Vagina (tissue), 2 donors: Measurements from ENCODE around the gene MMP10.

Experiments
- POLR2A ChIP-seq, 2 donors: fragments of 450-650 bp; IDR thresholded peaks; one replicate each; pipeline ENCODE4 v1.6.1; 2017; ENCODE audit warnings: antibody characterized with exemption in 2 of 2, mild to moderate bottlenecking in 2 of 2, moderate library complexity in 2 of 2
- POLR2AphosphoS5 ChIP-seq, 2 donors: sonication (generic); formaldehyde crosslinking; IDR thresholded peaks; one replicate each; pipeline ENCODE4 v1.9.0; 2017; ENCODE audit warnings: antibody characterized with exemption in 2 of 2, mild to moderate bottlenecking in 2 of 2, low read depth in 1 of 2; ENCODE audit not compliant: insufficient read depth in 1 of 2
- TF ChIP-seq, protein P1 (sequence below), 3 experiments: fragments of 450-650 bp in 2 of 3; fragments of 200-600 bp in 1 of 3; sonication (generic) in 1 of 3; IDR thresholded peaks; one replicate each; pipeline ENCODE4 v1.5.1; 2017 to 2019; ENCODE audit warnings: antibody characterized with exemption in 3 of 3, mild to moderate bottlenecking in 2 of 3, moderate library complexity in 2 of 3

- TF ChIP-seq, protein P1, sequence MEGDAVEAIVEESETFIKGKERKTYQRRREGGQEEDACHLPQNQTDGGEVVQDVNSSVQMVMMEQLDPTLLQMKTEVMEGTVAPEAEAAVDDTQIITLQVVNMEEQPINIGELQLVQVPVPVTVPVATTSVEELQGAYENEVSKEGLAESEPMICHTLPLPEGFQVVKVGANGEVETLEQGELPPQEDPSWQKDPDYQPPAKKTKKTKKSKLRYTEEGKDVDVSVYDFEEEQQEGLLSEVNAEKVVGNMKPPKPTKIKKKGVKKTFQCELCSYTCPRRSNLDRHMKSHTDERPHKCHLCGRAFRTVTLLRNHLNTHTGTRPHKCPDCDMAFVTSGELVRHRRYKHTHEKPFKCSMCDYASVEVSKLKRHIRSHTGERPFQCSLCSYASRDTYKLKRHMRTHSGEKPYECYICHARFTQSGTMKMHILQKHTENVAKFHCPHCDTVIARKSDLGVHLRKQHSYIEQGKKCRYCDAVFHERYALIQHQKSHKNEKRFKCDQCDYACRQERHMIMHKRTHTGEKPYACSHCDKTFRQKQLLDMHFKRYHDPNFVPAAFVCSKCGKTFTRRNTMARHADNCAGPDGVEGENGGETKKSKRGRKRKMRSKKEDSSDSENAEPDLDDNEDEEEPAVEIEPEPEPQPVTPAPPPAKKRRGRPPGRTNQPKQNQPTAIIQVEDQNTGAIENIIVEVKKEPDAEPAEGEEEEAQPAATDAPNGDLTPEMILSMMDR (IDR thresholded peaks at IDR 0.05), result no peak
- TF ChIP-seq POLR2AphosphoS5 (IDR thresholded peaks at IDR 0.05; ENCODE audit: insufficient read depth in 1 of 2, low read depth in 1 of 2), result no peak
- TF ChIP-seq POLR2A (IDR thresholded peaks at IDR 0.05), result no peak
Observed at GRCh38 chr11:102770191-102770590, 10.2 kb downstream of the MMP10 start.
